Left renal cortex interstitium (tissue), 4 donors: Measurements from ENCODE around the gene HIC1. TPM values are rescaled to one million over a fixed set of nuclear protein-coding genes. Genes with fewer than 3 reads are reported as not detected.

Experiments
- DNase-seq, 4 donors: peaks; one replicate each; pipeline ENCODE4 v3.0.0-alpha.2; 2013; ENCODE audit warnings: low read depth in 4 of 4, low spot score in 2 of 4, missing footprints in 1 of 4
- polyA plus RNA-seq, 4 donors: library from polyadenylated mRNA; unstranded; fragments of 120-200 nt; gene quantifications; one replicate each; pipeline ENCODE4 v1.2.1, GENCODE V29; 2013; ENCODE audit not compliant: insufficient read length in 4 of 4

HIC1 gene
- polyA plus RNA-seq, 4 donors: 16.5 to 41.9 (median 24.8) TPM

- DNase-seq: no peak
These were observed 12.0 kb upstream of the HIC1 start for GRCh38 chr17:2042933-2043332.

- no peak for DNase-seq
These were observed 11.1 kb upstream of the HIC1 start for GRCh38 chr17:2043785-2044184.

DNA sequence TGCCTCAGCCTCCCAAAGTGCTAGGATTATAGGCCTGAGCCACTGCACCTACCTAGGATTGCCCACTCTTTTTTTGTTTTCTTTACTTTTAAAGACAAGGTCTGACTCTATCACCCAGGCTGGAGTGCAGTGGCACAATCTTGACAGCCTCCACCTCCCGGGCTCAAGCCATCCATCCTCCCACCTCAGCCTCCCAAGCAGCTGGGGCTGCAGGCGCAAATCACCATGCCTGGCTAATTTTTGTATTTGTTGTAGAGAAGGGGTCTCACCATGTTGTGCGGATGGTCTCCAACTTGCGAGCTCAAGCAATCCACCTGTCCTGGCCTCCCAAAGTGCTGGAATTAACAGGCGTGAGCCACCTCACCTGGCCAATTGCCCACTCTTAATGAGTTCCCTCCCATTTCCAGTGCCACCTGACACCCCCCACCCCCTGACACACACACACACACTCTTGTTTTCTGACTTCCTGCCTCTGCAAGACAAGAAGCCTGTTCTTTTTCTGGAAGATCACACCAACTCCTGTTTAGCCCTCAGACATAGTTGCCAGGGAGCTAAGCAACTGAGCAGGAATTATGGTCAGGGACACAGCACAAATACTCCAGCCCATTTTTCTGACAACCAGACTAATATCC, 10.5 kb upstream of the HIC1 start:
- DNase-seq: no peak

DNA sequence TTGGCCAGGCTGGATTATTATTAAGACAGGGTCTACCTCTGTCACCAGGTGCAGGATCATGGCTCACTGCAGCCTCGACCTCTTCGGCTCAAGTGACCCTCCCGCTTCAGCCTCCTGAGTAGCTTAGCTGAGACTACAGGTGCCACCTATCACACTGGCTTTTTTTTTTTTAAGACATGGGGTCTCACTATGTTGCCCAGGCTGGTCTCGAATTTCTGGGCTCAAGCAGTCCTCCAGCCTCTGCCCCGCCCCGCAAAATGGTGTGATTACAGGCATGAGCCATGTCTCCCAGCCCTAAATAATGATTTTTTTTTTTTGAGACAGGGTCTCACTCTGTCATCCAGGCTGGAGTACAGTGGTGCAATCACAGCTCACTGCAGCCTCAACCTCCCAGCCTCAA, 7.3 kb upstream of the HIC1 start:
- no peak for DNase-seq

DNA sequence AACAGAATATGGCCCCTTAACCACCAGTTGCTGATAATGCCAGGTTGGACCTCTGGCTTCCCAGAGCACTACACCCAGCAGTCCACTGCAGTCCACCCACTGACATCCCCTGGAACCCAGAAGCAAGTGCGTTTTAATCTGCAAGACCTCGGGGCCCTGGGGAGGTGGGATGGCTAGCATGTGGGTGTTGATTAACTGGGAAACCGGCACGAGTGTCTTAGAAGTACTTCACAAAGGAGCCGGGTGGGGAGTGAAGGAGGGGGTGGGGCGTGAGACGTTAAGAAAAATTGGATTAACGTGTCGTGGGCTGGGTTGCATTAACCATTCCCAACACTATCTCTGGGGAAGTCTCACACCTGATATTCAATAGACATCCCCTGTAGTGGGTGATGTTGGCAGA, 6.1 kb upstream of the HIC1 start:
- no peak for DNase-seq

DNA sequence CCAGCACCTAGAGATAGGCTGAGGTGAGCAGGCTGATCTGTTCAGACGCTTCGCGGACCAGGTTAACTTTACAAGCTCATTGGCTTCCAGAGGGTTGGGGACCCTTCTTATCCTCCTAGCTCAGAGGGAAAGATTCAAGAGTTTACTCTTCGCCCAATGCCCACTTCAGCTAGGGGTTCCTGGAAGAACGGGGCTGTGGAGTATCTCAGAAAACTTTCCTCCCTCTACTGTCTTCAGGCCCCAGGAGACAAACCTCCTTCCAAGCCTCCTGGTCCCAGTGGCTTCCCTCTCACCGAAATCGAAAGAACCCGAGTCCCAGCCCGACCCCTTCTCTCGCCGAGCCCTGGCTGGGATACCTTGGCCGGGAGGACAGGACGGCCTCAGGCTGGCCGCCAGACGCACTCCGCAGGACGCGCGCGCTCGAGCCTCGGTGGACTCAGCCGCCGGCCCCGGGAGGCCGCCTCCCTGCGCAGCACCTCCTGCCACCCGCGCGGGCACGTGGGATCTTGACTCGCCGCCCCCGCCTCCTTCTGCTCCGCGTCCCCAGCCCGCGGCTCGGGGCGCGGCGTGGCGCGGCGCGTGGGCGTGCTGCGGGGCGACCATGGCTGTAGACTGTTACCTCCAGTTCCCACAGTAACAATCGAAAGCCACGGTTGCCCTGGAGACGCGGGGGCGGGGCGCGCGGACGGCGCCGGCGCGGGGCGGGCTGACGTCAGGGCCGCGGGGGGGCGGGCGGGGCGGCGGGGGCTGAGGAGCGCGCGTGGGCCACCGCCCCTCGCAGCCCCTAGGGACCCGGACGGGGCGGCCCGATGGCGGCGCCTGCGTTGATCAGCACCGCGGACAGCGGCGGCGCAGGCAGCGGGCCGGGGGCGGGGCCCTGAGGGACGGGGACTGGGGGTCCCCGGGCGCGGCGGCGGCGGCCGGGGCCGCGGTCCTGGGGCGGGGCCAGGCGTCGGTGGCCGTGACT, 5.3 kb upstream of the HIC1 start:
- DNase-seq: no peak

DNA sequence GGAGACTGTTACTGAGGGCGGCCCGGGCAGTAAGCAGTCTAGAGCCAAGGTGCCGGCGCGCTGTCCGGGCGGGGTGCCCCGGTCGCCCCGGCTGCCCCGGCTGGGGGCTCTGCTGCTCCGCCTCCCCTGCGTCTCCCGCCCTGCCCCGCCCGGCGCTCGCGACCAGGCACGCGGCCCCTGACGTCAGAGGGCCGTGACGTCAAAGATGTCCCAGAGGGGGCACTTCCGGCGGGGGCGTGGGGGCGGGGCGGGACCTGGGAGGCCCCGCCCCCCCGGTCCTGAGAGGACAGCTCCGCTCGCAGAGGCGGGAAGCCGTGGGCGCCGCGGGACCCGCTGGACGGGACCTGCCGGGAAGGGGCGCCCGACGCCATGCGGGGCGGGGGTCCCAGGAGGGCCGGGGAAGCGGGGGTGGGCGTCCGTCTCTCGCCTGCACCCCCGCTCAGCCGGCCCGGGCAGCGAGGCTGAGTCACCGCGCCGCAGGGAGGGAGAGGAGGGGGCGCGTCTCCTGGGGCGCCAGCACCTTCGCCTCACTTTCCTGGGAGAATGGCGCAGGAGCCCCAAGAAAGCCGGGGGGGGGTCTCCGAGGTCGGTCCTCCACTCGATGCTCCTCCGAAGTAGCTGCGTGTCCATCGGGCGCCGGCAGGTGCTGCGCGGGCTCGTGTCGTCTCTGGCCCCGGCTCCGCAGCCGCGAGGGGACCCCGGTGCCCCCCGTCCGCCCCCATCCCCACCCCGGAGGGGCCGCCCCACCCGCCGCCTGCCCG, 4.4 kb upstream of the HIC1 start:
- DNase-seq: no peak

DNA sequence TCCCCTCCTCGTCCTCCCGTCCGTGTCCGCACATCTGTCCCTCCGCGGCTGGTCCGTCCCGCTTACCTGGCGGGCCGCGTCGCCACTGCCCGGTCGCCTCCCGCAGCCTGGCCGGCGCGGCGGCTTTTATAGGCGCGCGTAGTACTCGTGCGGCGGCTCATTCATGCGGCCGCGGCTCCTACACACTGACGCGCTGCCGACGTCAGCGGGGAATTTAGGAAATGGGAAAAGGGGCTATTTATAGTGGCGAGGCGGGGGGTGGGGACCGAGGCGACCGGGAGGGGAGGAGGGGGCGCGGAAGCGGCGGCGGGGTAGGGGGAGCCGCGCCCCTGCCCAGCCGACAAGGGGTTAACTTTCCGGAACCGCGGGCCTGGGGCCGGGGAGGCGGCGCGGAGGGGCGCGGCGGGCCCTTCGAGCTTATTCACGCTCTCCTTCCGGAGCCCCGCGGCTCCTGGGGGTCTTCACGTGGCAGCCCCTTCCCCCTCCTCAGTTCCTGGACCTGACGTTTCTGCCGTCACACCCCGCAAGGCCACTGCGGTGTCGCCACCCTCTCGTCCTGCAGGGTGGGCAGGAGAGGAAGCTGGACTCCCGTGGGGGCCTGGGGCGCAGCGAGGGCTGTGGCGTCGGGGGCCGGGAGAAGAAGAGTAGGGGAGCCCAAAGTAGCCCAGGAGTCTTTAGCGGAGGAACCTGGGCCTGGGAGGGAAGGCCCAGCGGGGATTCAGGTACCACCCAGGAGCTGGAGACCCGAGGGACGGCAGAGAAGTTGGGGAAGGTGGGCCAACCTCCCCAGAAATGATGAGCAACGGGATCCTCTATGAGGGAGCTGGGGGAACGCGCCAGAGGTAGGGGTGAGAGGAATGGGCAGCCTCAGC, 3.6 kb upstream of the HIC1 start:
- DNase-seq: no peak

- DNase-seq: no peak
These were observed 2.9 kb upstream of the HIC1 start for GRCh38 chr17:2051933-2052559.

GRCh38 chr17:2053380-2054261, 1.3 kb upstream of the HIC1 start:
- no peak for DNase-seq

DNA sequence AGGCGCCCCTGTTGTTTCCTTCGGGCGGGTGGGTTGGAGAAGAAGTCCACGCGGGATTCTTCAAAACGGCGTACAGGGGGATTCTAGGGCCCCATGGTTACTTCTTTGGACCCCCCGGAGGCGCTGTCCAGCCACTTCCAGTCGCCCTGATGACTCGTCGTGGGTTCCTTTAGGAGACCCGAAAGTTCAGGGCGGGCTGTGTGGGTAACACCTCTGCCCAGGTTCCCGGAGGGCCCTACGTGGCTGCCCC, 716 bp upstream of the HIC1 start:
- DNase-seq: no peak

DNA sequence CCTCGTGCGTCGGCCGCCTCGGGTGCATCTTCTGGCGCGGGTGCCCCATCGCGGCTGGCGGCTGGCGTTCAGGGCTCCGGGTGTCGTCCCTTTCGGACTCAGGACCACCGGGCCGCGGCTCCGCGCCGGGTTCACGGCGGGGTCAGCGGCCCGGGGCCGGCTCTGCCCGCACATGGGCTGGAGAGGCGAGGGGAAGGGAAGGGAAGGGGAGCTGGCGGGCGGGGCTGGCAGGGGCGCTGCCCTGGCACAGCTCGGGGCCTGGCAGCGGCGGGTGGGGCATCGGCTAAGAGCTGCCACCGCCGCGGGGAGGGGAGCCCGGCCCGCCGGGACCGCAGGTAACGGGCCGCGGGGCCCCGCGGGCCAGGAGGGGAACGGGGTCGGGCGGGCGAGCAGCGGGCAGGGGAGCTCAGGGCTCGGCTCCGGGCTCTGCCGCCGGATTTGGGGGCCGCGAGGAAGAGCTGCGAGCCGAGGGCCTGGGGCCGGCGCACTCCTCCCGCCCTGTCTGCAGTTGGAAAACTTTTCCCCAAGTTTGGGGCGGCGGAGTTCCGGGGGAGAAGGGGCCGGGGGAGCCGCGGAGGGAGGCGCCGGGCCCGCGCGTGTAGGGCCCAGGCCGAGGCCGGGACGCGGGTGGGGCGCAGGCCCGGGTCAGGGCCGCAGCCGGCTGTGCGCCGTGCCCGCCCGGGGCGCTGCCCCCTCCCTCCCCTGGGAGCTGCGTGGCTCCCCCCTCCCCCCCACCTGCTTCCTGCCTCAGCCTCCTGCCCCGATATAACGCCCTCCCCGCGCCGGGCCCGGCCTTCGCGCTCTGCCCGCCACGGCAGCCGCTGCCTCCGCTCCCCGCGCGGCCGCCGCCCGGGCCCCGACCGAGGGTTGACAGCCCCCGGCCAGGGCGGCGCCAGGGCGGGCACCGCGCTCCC, 646 bp downstream of the HIC1 start:
- no peak for DNase-seq

DNA sequence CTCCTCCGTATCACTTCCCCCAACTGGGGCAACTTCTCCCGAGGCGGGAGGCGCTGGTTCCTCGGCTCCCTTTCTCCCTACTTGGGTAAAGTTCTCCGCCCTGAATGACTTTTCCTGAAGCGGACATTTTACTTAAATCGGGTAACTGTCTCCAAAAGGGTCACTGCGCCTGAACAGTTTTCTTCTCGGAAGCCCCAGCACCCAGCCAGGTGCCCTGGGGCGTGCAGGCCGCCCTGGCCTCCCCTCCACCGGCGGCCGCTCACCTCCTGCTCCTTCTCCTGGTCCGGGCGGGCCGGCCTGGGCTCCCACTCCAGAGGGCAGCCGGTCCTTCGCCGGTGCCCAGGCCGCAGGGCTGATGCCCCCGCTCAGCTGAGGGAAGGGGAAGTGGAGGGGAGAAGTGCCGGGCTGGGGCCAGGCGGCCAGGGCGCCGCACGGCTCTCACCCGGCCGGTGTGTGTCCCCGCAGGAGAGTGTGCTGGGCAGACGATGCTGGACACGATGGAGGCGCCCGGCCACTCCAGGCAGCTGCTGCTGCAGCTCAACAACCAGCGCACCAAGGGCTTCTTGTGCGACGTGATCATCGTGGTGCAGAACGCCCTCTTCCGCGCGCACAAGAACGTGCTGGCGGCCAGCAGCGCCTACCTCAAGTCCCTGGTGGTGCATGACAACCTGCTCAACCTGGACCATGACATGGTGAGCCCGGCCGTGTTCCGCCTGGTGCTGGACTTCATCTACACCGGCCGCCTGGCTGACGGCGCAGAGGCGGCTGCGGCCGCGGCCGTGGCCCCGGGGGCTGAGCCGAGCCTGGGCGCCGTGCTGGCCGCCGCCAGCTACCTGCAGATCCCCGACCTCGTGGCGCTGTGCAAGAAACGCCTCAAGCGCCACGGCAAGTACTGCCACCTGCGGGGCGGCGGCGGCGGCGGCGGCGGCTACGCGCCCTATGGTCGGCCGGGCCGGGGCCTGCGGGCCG, 1.6 kb downstream of the HIC1 start:
- no peak for DNase-seq

- DNase-seq: no peak
These were observed 2.4 kb downstream of the HIC1 start for GRCh38 chr17:2057175-2057759.

GRCh38 chr17:2057760-2058585, 3.1 kb downstream of the HIC1 start:
- no peak for DNase-seq
